HEK293 (cell line): Measurements from ENCODE around the gene CDH3.

Source experiments
- ZNF274 ChIP-seq, 2 experiments: fragments of 200-500 bp in 1 of 2; fragments of 450-650 bp in 1 of 2; sonication (Bioruptor generic) in 1 of 2; formaldehyde crosslinking in 1 of 2; IDR thresholded peaks; 2 replicates each; pipeline versions ENCODE4 v1.5.1 to v1.6.1; 2014 to 2016; ENCODE audit warnings: borderline replicate concordance in 1 of 2, inconsistent platforms in 1 of 2, low read length in 1 of 2, missing biosample characterization in 1 of 2, missing genetic modification characterization in 1 of 2
- ZNF664 ChIP-seq: fragments of 450-650 bp; formaldehyde crosslinking; IDR thresholded peaks from 2 replicates; pipeline ENCODE4 v1.5.1; 2016; ENCODE audit warnings: missing biosample characterization, missing genetic modification characterization
- TF ChIP-seq, protein P1 (sequence below): fragments of 450-650 bp; formaldehyde crosslinking; IDR thresholded peaks from 2 replicates; pipeline ENCODE4 v1.5.1; 2016; ENCODE audit warnings: missing biosample characterization, missing genetic modification characterization
- TF ChIP-seq, protein P2 (sequence below): fragments of 450-650 bp; formaldehyde crosslinking; IDR thresholded peaks from 2 replicates; pipeline ENCODE4 v1.5.1; 2016; ENCODE audit warnings: missing biosample characterization, missing genetic modification characterization

DNA sequence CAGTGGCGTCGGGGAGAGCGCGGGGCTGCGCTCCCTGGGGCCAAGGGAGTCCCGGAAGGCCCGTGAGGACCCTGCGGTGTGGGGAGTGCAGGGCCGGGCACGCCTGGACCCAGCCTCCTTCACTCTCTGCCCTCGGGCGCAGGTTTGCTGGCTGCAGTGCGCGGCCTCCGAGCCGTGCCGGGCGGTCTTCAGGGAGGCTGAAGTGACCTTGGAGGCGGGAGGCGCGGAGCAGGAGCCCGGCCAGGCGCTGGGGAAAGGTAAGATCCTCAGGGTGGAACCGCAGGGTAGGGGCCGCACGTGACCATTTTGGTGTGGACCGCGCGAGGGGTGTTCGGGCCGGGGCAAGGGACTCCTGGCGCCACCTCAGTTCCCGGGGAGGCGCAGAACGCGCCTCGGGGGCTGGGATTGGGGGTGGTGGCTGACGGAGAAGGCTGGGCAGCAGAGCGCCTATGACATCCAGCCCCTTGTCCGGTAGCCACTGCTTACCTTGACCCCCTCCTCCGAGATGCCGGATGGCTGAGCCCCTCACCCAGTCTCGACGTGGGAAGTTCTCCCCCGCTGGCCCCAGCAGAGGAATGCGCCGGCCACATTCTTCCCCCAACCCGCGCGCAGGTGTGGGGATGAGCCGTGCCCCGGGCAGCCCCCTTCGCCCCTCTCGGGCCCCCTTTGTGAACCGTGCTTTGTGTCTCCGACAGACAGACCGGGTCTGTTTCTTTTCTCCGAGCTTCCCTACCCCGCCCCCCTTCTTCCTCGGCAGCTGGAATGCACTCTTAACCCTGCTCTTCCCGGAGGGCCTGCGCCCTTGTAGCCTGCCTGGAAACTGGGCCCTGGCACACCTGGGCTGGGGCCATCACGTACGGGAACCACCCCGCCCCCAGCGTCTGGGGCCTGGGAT lies 631 bp downstream of the CDH3 start:
- TF ChIP-seq ZNF664 (tag by site-specific recombination): no peak
- TF ChIP-seq, protein P1, sequence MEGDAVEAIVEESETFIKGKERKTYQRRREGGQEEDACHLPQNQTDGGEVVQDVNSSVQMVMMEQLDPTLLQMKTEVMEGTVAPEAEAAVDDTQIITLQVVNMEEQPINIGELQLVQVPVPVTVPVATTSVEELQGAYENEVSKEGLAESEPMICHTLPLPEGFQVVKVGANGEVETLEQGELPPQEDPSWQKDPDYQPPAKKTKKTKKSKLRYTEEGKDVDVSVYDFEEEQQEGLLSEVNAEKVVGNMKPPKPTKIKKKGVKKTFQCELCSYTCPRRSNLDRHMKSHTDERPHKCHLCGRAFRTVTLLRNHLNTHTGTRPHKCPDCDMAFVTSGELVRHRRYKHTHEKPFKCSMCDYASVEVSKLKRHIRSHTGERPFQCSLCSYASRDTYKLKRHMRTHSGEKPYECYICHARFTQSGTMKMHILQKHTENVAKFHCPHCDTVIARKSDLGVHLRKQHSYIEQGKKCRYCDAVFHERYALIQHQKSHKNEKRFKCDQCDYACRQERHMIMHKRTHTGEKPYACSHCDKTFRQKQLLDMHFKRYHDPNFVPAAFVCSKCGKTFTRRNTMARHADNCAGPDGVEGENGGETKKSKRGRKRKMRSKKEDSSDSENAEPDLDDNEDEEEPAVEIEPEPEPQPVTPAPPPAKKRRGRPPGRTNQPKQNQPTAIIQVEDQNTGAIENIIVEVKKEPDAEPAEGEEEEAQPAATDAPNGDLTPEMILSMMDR: no peak
- TF ChIP-seq ZNF274 (IDR thresholded peaks at IDR 0.05; ENCODE audit: low read length): no peak
- TF ChIP-seq ZNF274 (tag by site-specific recombination; IDR thresholded peaks at IDR 0.05; ENCODE audit: borderline replicate concordance): no peak
- TF ChIP-seq, protein P2, sequence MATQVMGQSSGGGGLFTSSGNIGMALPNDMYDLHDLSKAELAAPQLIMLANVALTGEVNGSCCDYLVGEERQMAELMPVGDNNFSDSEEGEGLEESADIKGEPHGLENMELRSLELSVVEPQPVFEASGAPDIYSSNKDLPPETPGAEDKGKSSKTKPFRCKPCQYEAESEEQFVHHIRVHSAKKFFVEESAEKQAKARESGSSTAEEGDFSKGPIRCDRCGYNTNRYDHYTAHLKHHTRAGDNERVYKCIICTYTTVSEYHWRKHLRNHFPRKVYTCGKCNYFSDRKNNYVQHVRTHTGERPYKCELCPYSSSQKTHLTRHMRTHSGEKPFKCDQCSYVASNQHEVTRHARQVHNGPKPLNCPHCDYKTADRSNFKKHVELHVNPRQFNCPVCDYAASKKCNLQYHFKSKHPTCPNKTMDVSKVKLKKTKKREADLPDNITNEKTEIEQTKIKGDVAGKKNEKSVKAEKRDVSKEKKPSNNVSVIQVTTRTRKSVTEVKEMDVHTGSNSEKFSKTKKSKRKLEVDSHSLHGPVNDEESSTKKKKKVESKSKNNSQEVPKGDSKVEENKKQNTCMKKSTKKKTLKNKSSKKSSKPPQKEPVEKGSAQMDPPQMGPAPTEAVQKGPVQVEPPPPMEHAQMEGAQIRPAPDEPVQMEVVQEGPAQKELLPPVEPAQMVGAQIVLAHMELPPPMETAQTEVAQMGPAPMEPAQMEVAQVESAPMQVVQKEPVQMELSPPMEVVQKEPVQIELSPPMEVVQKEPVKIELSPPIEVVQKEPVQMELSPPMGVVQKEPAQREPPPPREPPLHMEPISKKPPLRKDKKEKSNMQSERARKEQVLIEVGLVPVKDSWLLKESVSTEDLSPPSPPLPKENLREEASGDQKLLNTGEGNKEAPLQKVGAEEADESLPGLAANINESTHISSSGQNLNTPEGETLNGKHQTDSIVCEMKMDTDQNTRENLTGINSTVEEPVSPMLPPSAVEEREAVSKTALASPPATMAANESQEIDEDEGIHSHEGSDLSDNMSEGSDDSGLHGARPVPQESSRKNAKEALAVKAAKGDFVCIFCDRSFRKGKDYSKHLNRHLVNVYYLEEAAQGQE: no peak
